ENCODE data around the gene RAB12.

RAB12 gene

DNA sequence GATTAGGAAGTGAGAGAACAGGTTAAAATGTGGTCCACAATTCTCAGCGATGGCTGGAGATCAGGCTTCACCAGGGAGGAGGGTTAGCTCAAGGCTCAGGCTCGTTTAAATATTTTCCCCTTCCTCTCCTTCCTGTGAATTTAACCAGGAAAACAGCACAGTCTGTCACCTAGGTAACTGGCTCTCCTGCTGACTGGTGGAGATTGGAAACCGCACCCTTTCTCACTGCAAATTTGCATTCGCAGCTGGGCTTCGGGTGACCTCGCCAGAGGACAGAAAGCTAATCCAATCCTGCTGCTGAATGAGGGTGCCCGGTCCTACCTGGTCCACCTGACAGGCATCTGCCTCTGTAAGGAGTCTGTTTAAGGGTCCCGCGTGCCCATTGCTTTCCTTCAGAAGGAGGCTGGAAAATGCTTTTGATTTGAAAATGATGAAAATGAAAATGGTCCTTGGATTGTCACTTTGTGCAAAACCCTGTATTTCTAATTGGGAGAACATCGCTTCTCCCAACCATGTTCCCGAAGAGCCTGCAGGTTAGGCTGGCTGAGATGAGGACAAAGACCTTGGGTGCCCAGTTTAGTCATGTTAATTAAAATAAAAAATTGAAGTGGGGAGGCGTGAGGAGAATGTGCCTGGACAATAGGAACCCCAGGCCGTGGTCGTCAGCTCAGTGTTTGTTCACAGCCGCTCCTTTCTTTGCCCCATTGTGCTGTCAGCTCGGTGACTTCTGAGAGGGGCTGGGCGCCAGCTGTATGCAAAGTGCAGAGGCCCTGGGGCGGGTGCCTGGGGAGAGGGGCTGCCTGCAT lies 52.7 kb downstream of the RAB12 start:
- Histone ChIP-seq H3K4me1 (ENCODE audit: insufficient read depth, low read length) (no peaks in the 10 kb centered on the region), H3K36me3 (ENCODE audit: insufficient read depth, low read length) (no peaks in the 10 kb centered on the region), H3K4me3 (ENCODE audit: low read depth in 1 of 2, low read length in 2 of 2) (no peak overlapping the region), H4K20me1 (ENCODE audit: insufficient read depth, low read length) (no peaks in the 10 kb centered on the region), H3K79me2 (ENCODE audit: insufficient read depth, low read length) (no peaks in the 10 kb centered on the region), H3K9ac (ENCODE audit: low read depth, low read length) (no peak overlapping the region), H2AFZ (ENCODE audit: low read depth, low read length) (no peak overlapping the region), H3K9me3 (ENCODE audit: insufficient read depth, low read length, severe bottlenecking) (no peaks in the 10 kb centered on the region), H3K27me3 (ENCODE audit: insufficient read depth, low read length, poor library complexity) (no peaks in the 10 kb centered on the region), H3K4me2 (ENCODE audit: insufficient read depth, low read length) (no peak overlapping the region), H3K27ac (ENCODE audit: low read length) (no peak overlapping the region)
- DNase-seq (no peak), ATAC-seq (ENCODE audit: insufficient read depth, low read depth) (no peak)
- no peak for TF ChIP-seq EZH2 (IDR thresholded peaks at IDR 0.05; ENCODE audit: borderline replicate concordance, low read depth, low read length, severe bottlenecking)
- TF ChIP-seq, protein P1, sequence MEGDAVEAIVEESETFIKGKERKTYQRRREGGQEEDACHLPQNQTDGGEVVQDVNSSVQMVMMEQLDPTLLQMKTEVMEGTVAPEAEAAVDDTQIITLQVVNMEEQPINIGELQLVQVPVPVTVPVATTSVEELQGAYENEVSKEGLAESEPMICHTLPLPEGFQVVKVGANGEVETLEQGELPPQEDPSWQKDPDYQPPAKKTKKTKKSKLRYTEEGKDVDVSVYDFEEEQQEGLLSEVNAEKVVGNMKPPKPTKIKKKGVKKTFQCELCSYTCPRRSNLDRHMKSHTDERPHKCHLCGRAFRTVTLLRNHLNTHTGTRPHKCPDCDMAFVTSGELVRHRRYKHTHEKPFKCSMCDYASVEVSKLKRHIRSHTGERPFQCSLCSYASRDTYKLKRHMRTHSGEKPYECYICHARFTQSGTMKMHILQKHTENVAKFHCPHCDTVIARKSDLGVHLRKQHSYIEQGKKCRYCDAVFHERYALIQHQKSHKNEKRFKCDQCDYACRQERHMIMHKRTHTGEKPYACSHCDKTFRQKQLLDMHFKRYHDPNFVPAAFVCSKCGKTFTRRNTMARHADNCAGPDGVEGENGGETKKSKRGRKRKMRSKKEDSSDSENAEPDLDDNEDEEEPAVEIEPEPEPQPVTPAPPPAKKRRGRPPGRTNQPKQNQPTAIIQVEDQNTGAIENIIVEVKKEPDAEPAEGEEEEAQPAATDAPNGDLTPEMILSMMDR (IDR thresholded peaks at IDR 0.05; ENCODE audit: borderline replicate concordance, extremely low read depth, low read length, poor library complexity, severe bottlenecking): no peak

DNA sequence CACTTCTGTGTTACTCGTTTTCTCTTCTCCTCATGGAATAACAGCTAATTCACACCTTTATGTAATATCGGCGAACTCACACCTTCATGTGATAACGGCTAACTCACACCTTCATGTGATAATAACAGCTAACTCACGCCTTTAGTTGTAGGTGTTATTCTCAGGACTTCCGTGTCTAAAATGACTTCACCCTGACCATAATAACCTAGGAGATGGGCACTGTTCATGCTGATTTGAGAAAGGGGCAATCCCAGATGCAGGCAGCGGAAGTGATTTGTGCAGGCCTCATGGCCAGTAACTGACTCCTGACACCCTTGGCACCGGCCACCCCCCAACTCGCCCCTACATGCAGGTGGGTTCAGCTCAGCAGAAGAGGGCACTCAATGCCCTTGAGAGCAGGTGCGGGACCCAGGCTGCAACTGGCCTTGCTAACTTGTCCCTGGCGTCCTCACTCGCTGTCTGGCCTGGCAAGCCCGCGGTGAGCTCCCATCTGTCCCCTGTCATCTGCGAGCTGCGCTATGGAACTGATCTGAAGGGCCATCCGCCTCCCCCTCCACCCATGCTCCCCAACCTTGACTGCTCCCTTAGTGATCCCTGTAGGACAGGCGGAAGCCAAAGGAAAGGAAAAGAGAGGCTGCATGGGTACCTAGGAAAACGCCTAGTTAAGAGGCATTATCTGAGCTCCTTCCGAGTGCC lies 53.5 kb downstream of the RAB12 start:
- Histone ChIP-seq H3K36me3 (ENCODE audit: insufficient read depth, low read length) (no peaks in the 10 kb centered on the region), H3K27me3 (ENCODE audit: insufficient read depth, low read length, poor library complexity) (no peaks in the 10 kb centered on the region), H3K27ac (ENCODE audit: low read length) (no peak overlapping the region), H3K9me3 (ENCODE audit: insufficient read depth, low read length, severe bottlenecking) (no peaks in the 10 kb centered on the region), H4K20me1 (ENCODE audit: insufficient read depth, low read length) (no peaks in the 10 kb centered on the region), H3K4me1 (ENCODE audit: insufficient read depth, low read length) (no peaks in the 10 kb centered on the region), H3K4me2 (ENCODE audit: insufficient read depth, low read length) (no peak overlapping the region), H3K79me2 (ENCODE audit: insufficient read depth, low read length) (no peaks in the 10 kb centered on the region), H3K4me3 (ENCODE audit: low read depth in 1 of 2, low read length in 2 of 2) (no peak overlapping the region), H3K9ac (ENCODE audit: low read depth, low read length) (no peak overlapping the region), H2AFZ (ENCODE audit: low read depth, low read length) (no peak overlapping the region)
- no peak for TF ChIP-seq EZH2 (IDR thresholded peaks at IDR 0.05; ENCODE audit: borderline replicate concordance, low read depth, low read length, severe bottlenecking)
- no peak for ATAC-seq (ENCODE audit: insufficient read depth, low read depth)
- no peak for DNase-seq

DNA sequence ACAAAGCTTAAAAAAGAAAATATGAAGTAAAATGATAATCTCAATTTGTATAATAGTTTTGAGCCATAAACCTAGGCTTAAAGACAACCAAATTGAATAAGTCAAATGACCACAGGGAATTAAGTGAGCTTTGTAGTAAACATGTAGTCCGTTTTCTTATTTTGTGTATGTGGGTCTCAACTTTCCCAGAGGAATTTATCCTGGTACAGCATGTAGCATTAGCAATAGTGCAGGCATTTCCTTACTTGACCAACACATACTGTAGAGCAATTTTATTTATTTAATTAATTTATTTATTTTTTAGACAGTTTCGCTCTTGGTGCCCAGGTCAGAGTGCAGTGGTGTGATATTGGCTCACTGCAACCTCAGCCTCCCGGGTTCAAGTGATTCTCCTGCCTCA lies 58.6 kb downstream of the RAB12 start:
- Histone ChIP-seq H3K9ac (ENCODE audit: low read depth, low read length) (no peak overlapping the region), H3K27me3 (ENCODE audit: insufficient read depth, low read length, poor library complexity) (peaks cover 3% of the 10 kb centered on the region), H3K4me2 (ENCODE audit: insufficient read depth, low read length) (no peak overlapping the region), H4K20me1 (ENCODE audit: insufficient read depth, low read length) (no peaks in the 10 kb centered on the region), H3K36me3 (ENCODE audit: insufficient read depth, low read length) (no peaks in the 10 kb centered on the region), H2AFZ (ENCODE audit: low read depth, low read length) (no peak overlapping the region), H3K79me2 (ENCODE audit: insufficient read depth, low read length) (no peaks in the 10 kb centered on the region), H3K4me1 (ENCODE audit: insufficient read depth, low read length) (no peaks in the 10 kb centered on the region), H3K4me3 (ENCODE audit: low read depth in 1 of 2, low read length in 2 of 2) (no peak overlapping the region), H3K9me3 (ENCODE audit: insufficient read depth, low read length, severe bottlenecking) (no peaks in the 10 kb centered on the region), H3K27ac (ENCODE audit: low read length) (no peak overlapping the region)
- no peak for TF ChIP-seq EZH2 (IDR thresholded peaks at IDR 0.05; ENCODE audit: borderline replicate concordance, low read depth, low read length, severe bottlenecking)
- TF ChIP-seq, protein P1 (IDR thresholded peaks at IDR 0.05; ENCODE audit: borderline replicate concordance, extremely low read depth, low read length, poor library complexity, severe bottlenecking): no peak
- ATAC-seq (ENCODE audit: insufficient read depth, low read depth): no peak
- no peak for DNase-seq

DNA sequence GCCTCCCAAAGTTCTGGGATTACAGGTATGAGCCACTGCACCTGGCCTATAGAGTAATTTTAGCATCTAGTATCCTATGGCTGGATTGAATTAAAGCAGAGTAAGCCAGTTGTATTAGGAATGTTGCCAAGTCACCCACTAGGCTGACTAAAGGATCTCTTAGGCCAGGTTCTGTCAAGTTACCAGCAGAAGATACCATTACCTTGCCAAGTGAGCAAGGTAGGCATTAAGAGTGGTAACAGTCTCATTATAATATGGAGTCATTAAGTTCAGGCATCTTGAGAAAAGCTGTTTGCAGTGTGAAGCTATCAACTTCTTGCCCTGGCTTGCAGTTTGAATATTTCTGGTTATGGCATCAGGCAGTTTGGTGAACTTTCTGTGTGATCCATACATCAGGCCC lies 59.1 kb downstream of the RAB12 start:
- Histone ChIP-seq H4K20me1 (ENCODE audit: insufficient read depth, low read length) (no peaks in the 10 kb centered on the region), H3K9me3 (ENCODE audit: insufficient read depth, low read length, severe bottlenecking) (no peaks in the 10 kb centered on the region), H3K79me2 (ENCODE audit: insufficient read depth, low read length) (no peaks in the 10 kb centered on the region), H3K9ac (ENCODE audit: low read depth, low read length) (no peak overlapping the region), H3K4me2 (ENCODE audit: insufficient read depth, low read length) (no peak overlapping the region), H3K36me3 (ENCODE audit: insufficient read depth, low read length) (no peaks in the 10 kb centered on the region), H3K4me1 (ENCODE audit: insufficient read depth, low read length) (no peaks in the 10 kb centered on the region), H3K27ac (ENCODE audit: low read length) (no peak overlapping the region), H2AFZ (ENCODE audit: low read depth, low read length) (no peak overlapping the region), H3K27me3 (ENCODE audit: insufficient read depth, low read length, poor library complexity) (peaks cover 3% of the 10 kb centered on the region), H3K4me3 (ENCODE audit: low read depth in 1 of 2, low read length in 2 of 2) (no peak overlapping the region)
- no peak for DNase-seq
- ATAC-seq (ENCODE audit: insufficient read depth, low read depth): no peak
- TF ChIP-seq, protein P1 (IDR thresholded peaks at IDR 0.05; ENCODE audit: borderline replicate concordance, extremely low read depth, low read length, poor library complexity, severe bottlenecking): no peak
- TF ChIP-seq EZH2 (IDR thresholded peaks at IDR 0.05; ENCODE audit: borderline replicate concordance, low read depth, low read length, severe bottlenecking): no peak
